BE2C (cell line): ENCODE results near the gene GOLM1.

ENCODE experiments used
- DNase-seq: peaks from one replicate; pipeline ENCODE4 v3.0.0-alpha.2; 2020
- H3K27me3 ChIP-seq: fragments of 250-450 bp; sonication (Bioruptor Pico); 2 replicates; pipeline ENCODE4 v1.5.1; 2020; ENCODE audit warnings: mild to moderate bottlenecking
- H3K36me3 ChIP-seq: fragments of 250-450 bp; sonication (Bioruptor Pico); 2 replicates; pipeline ENCODE4 v1.5.1; 2020; ENCODE audit warnings: mild to moderate bottlenecking
- H3K4me1 ChIP-seq: fragments of 250-450 bp; sonication (Bioruptor Pico); 2 replicates; pipeline ENCODE4 v1.5.1; 2020
- H3K4me3 ChIP-seq: 2 replicates; pipeline ENCODE4 v1.5.1; 2011; ENCODE audit warnings: low read depth, low read length
- H3K9me3 ChIP-seq: fragments of 250-450 bp; sonication (Bioruptor Pico); 2 replicates; pipeline ENCODE4 v1.5.1; 2020
- TF ChIP-seq, protein P1 (sequence below): IDR thresholded peaks from 2 replicates; pipeline ENCODE4 v1.5.1; 2012; ENCODE audit warnings: mild to moderate bottlenecking, low read depth, low read length

The GOLM1 gene

DNA sequence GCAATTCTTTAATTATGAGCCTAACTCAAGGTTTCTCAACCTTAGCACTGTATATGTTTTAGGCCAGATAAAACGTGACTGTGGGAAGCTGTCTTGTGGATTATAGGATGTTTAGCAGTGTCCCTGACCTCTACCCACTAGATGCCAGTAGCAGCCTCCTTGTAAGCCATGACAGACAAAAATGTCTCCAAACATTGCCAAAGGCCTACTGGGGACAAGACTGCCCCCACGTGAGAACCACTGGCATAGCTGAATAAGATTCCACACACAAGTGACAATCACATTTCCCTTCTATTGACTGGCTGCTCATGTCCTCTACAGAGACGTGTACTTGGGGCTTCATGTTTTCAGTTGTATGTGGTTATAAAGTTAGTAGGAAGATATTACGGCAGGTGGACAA, 55.4 kb downstream of the GOLM1 start:
- TF ChIP-seq, protein P1, sequence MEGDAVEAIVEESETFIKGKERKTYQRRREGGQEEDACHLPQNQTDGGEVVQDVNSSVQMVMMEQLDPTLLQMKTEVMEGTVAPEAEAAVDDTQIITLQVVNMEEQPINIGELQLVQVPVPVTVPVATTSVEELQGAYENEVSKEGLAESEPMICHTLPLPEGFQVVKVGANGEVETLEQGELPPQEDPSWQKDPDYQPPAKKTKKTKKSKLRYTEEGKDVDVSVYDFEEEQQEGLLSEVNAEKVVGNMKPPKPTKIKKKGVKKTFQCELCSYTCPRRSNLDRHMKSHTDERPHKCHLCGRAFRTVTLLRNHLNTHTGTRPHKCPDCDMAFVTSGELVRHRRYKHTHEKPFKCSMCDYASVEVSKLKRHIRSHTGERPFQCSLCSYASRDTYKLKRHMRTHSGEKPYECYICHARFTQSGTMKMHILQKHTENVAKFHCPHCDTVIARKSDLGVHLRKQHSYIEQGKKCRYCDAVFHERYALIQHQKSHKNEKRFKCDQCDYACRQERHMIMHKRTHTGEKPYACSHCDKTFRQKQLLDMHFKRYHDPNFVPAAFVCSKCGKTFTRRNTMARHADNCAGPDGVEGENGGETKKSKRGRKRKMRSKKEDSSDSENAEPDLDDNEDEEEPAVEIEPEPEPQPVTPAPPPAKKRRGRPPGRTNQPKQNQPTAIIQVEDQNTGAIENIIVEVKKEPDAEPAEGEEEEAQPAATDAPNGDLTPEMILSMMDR = peak; percentile 46
- H3K4me3 ChIP-seq = no peak overlapping the region
- H3K4me1 ChIP-seq = no peaks in the 10 kb centered on the region
- no peaks in the 10 kb centered on the region for H3K9me3 ChIP-seq
- no peaks in the 10 kb centered on the region for H3K27me3 ChIP-seq
- peaks cover 8% of the 10 kb centered on the region for H3K36me3 ChIP-seq
- DNase-seq = no peak

DNA sequence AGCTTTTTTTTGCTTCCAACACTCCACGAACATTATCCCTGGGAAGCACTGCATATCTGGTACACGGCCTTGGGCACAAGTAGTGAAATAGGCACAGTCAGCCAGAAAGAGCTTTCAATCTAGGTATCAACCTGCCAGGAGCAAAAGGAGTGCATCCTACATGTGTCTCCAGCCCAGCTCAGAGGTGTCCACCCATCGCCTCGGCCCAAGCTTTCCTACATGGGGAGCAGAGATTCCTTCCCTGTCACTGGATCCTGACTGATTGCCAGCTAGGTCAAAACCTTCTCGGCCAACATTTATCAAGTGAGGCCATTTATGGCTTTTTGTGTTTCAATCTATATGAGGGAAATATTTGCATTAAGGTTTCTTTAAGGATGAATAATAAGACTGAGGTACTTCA, 55.8 kb downstream of the GOLM1 start:
- no peak overlapping the region for H3K4me3 ChIP-seq
- TF ChIP-seq, protein P1 = no peak
- peaks cover 8% of the 10 kb centered on the region for H3K36me3 ChIP-seq
- H3K27me3 ChIP-seq = no peaks in the 10 kb centered on the region
- no peaks in the 10 kb centered on the region for H3K4me1 ChIP-seq
- no peak for DNase-seq
- no peaks in the 10 kb centered on the region for H3K9me3 ChIP-seq

DNA sequence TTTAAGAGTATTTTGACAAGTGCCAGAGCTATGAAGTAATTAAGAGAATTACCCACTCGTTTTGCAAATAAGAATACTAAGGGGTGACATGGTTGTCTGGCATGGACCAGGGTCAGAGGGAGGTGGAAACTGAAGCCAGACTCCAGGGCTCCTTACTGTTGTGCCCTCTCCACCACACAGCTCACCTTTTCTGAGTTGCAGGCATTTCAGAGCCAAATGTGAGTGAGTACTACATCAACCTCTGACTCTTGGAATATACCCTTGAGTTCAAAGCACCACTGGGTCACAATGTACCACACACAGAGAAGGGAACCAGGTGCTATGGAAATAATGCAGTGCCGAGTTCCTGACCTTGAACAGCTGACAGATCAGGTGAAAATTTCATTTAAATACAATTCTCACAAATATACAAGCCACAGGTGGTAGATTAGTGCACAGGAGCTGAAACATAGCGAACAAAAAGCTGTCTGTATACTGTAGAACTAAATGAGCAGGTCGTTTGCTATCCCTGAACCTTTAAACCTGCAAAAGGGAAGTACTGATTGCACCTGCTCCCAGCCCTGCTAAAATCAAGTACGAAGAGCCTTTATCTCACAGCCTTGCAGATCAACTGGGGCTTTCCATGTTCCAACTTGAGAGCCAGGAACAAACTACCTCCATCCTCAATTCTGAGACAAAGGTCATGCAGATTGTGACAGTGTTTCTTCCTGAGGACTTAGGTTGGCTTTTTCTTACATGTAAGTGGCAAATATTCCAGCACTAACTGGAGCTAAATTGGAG, 57.0 kb downstream of the GOLM1 start:
- TF ChIP-seq, protein P1 = no peak

DNA sequence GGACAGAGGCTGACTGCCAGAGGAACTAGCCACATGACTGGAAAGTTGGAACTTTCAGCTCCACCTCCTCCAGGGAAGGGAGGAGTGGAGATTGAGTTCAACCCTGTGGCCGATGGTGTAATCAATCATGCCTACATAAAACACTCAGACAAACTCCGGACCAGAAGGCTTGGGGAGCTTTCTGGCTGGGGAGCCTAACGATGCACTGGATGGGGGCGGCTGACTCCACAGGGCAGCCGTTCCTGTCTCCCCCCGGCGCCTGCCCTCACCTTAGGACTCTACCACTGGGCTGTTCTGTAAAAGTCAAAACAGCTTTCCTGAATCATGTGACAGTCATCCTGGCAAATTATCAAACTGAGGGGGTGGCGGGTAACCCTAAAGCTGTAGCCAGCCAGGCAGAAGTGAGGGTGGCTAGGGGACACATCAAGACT, 58.0 kb downstream of the GOLM1 start:
- Histone ChIP-seq H3K4me1 (no peaks in the 10 kb centered on the region), H3K27me3 (no peaks in the 10 kb centered on the region), H3K36me3 (peaks cover 16% of the 10 kb centered on the region), H3K4me3 (no peak overlapping the region), H3K9me3 (no peaks in the 10 kb centered on the region)
- DNase-seq = no peak
- TF ChIP-seq, protein P1 = no peak

More for the DNA sequence above, 57.0 kb downstream of the GOLM1 start:
- Histone ChIP-seq H3K4me3 (no peak overlapping the region), H3K27me3 (no peaks in the 10 kb centered on the region), H3K9me3 (no peaks in the 10 kb centered on the region), H3K36me3 (peaks cover 8% of the 10 kb centered on the region), H3K4me1 (no peaks in the 10 kb centered on the region)
- no peak for DNase-seq

DNA sequence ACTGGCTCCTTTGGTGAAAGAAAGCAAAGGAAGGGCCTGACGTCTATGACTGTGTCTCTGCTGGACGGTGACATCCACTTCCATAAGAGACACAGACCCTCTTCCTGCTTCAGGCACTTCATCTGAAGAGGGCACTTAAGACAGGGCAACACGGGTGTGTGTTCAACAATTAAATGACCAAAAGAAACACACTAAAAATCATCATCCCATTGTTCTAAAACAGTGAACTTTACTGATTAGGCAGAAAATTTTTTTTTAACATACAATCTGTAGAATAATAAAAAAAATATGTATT, 58.5 kb downstream of the GOLM1 start:
- no peaks in the 10 kb centered on the region for H3K4me1 ChIP-seq
- no peak overlapping the region for H3K4me3 ChIP-seq
- H3K36me3 ChIP-seq = peaks cover 20% of the 10 kb centered on the region
- H3K9me3 ChIP-seq = no peaks in the 10 kb centered on the region
- DNase-seq = no peak
- H3K27me3 ChIP-seq = no peaks in the 10 kb centered on the region
- TF ChIP-seq, protein P1 = no peak

DNA sequence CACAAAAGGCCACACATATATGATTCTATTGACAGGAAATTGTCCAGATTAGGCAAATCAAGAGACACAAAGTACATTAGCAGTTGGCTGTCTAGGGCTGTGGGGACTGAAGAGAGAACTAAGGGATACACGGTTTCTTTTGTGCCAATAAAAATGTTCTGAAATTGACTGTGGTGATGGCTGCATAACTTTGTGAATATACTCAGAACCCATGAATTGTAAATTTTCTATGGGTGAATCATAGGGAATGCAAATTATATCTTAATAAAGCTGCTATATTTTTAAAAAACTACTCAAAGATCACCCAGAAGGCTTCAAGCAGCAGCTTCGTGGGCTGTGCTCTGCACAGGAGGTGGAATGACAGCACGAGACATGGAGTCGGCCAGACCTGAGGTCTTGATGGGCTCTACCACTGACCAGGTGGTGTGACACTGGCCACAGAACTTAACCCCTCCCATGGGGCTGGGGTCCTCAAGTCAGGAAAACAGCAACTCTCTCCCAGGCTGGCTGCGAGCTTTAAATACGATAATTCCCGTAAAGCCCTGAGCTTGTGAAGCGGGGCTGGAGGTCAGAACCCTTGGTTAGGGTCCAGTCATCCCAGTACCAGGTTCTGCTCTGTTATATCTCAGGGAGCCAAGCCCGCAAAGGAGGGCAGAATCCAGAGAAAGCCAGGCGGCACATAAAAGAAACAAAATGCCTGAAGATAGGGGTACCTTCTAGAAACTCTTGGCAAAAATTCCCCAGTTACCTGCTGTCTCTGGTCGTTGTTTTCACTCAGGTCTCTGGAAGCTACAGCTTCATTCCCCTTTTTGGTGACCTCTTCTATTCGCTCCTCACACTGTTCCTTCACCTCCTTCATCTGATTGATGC, 59.1 kb downstream of the GOLM1 start:
- Histone ChIP-seq H3K4me1 (no peaks in the 10 kb centered on the region), H3K27me3 (no peaks in the 10 kb centered on the region), H3K4me3 (no peak overlapping the region), H3K9me3 (no peaks in the 10 kb centered on the region), H3K36me3 (peaks cover 20% of the 10 kb centered on the region)
- no peak for DNase-seq
- TF ChIP-seq, protein P1 = no peak
